K562 (cell line): ENCODE results near the gene MAD1L1. TPM values are rescaled to one million over a fixed set of nuclear protein-coding genes. Genes with fewer than 3 reads are reported as not detected.

ENCODE experiments used
- ATAC-seq: fragments of 200-7000 bp; cut with Tn5 transposase; 3 replicates; pipeline ENCODE4 v1.9.1; 2020; ENCODE audit warnings: moderate library complexity
- BruUV-seq: library from RNA; stranded (reverse); fragments of 400-500 nt; replicated peaks from 2 replicates; lab custom pipeline; 2021; lab: Mats Ljungman, UMichigan
- CTCF ChIA-PET: fragments of 300-600 bp; formaldehyde crosslinking; extraction: SDS; loops from one replicate; lab custom pipeline; 2021; ENCODE audit warnings: low intra/inter-chr PET ratio; lab: Yijun Ruan, JAX
- POLR2A ChIA-PET: fragments of 300-600, 350-650 bp; sonication (Branson Sonifier 250); formaldehyde crosslinking; extraction: SDS; loops from one replicate; lab custom pipeline; 2021; ENCODE audit warnings: antibody characterized with exemption, inconsistent platforms; lab: Yijun Ruan, JAX
- DNase-seq, 4 experiments: peaks; one replicate each; pipeline versions ENCODE4 v3.0.0 to v3.0.0-alpha.2; 2011 to 2018; ENCODE audit warnings: low spot score in 3 of 4, mixed read lengths in 3 of 4; ENCODE audit errors: extremely low read depth in 1 of 4
- FAIRE-seq: peaks from 2 replicates; lab custom pipeline; 2011; peaks lifted over from hg19 to GRCh38; lab: Jason Lieb, UNC
- H2AFZ ChIP-seq: 2 replicates; pipeline ENCODE4 v1.6.0; 2011; ENCODE audit warnings: low read depth, low read length, control low read depth, inconsistent platforms
- H3K27ac ChIP-seq: fragments of 200-600 bp; 3 replicates; pipeline ENCODE4 v1.8.0; 2011; ENCODE audit warnings: low read depth, mild to moderate bottlenecking, control low read depth, inconsistent platforms, low read length, moderate library complexity, mixed read lengths; ENCODE audit errors: extremely low read depth
- H3K27me3 ChIP-seq, 2 experiments: fragments of 300-600 bp in 1 of 2; 2 replicates in 1 of 2; 3 replicates in 1 of 2; pipeline versions ENCODE4 v1.6.0 to v1.8.0; 2011; ENCODE audit warnings: inconsistent platforms in 2 of 2, low read length in 2 of 2, mild to moderate bottlenecking in 1 of 2, mixed read lengths in 1 of 2, moderate library complexity in 1 of 2; ENCODE audit not compliant: control insufficient read depth in 2 of 2, insufficient read depth in 2 of 2
- H3K36me3 ChIP-seq: fragments of 300-600 bp; 3 replicates; pipeline ENCODE4 v1.8.0; 2011; ENCODE audit warnings: mild to moderate bottlenecking, low read length, inconsistent platforms; ENCODE audit not compliant: control insufficient read depth, insufficient read depth
- H3K4me1 ChIP-seq, 2 experiments: fragments of 200-600 bp in 1 of 2; replicated peaks in 1 of 2; 2 replicates in 1 of 2; 3 replicates in 1 of 2; pipeline versions ENCODE4 v1.5.1 to v1.8.0; 2011; ENCODE audit warnings: inconsistent platforms in 2 of 2, low read length in 2 of 2, mild to moderate bottlenecking in 1 of 2, mixed read lengths in 1 of 2, moderate library complexity in 1 of 2; ENCODE audit not compliant: control insufficient read depth in 2 of 2, insufficient read depth in 2 of 2
- H3K4me2 ChIP-seq: 2 replicates; pipeline ENCODE4 v1.6.1; 2011; ENCODE audit warnings: low read length, control low read depth, inconsistent platforms, mixed read lengths; ENCODE audit not compliant: insufficient read depth
- H3K4me3 ChIP-seq: fragments of 200-600 bp; sonication (generic), shearing (Covaris generic); 2 replicates; pipeline ENCODE4 v1.5.1; 2016; ENCODE audit warnings: control low read depth, inconsistent platforms
- H3K79me2 ChIP-seq: fragments of 200-600 bp; 3 replicates; pipeline ENCODE4 v1.8.0; 2011; ENCODE audit warnings: low read length, inconsistent platforms; ENCODE audit not compliant: control insufficient read depth, insufficient read depth
- H3K9ac ChIP-seq, 2 experiments: 2 replicates each; pipeline versions ENCODE4 v1.6.0 to v1.6.1; 2011; ENCODE audit warnings: low read depth in 2 of 2, low read length in 2 of 2, control low read depth in 1 of 2, inconsistent platforms in 1 of 2, mild to moderate bottlenecking in 1 of 2, mixed read lengths in 1 of 2; ENCODE audit not compliant: insufficient read depth in 1 of 2
- H3K9me1 ChIP-seq: one replicate; pipeline ENCODE4 v1.6.0; 2011; ENCODE audit warnings: inconsistent platforms, mild to moderate bottlenecking, low read length, moderate library complexity; ENCODE audit not compliant: control insufficient read depth, insufficient read depth
- H3K9me3 ChIP-seq: replicated peaks from 2 replicates; pipeline ENCODE4 v1.5.1; 2011; ENCODE audit warnings: low read depth, low read length, inconsistent platforms; ENCODE audit not compliant: control insufficient read depth, insufficient read depth
- H4K20me1 ChIP-seq: replicated peaks from 2 replicates; pipeline ENCODE4 v1.6.1; 2011; ENCODE audit warnings: low read length, inconsistent platforms, mixed read lengths; ENCODE audit not compliant: control insufficient read depth, insufficient read depth
- CBFA2T3 ChIP-seq: fragments of 450-650 bp; IDR thresholded peaks from 2 replicates; pipeline ENCODE4 v1.6.1; 2017
- GTF3C2 ChIP-seq: IDR thresholded peaks from 3 replicates; pipeline ENCODE4 v1.6.1; 2011; ENCODE audit warnings: borderline replicate concordance, mild to moderate bottlenecking, moderate library complexity; ENCODE audit not compliant: insufficient read length; ENCODE audit errors: extremely low read depth
- PHB2 ChIP-seq: fragments of 450-650 bp; IDR thresholded peaks from 2 replicates; pipeline ENCODE4 v1.6.1; 2017; ENCODE audit warnings: low read depth
- ZFX ChIP-seq: sonication (generic); formaldehyde crosslinking; IDR thresholded peaks from 2 replicates; pipeline ENCODE4 v1.8.0; 2022; ENCODE audit warnings: mild to moderate bottlenecking, missing genetic modification reagents, moderate library complexity
- ZNF444 ChIP-seq: fragments of 250-450 bp; sonication (Bioruptor Pico); IDR thresholded peaks from 2 replicates; pipeline ENCODE4 v1.4.0; 2020; ENCODE audit warnings: mild to moderate bottlenecking, moderate library complexity
- ZNF764 ChIP-seq: fragments of 250-450 bp; sonication (Bioruptor Pico); IDR thresholded peaks from 2 replicates; pipeline ENCODE4 v1.4.0; 2020; ENCODE audit warnings: low read depth, mild to moderate bottlenecking, moderate library complexity
- WGBS: fragments of 100-300 bp; shearing (Covaris generic); methylation state at CpG from one replicate; pipeline ENCODE4 v1.1.6; 2016; ENCODE audit warnings: low coverage, mixed read lengths; ENCODE audit not compliant: insufficient coverage; ENCODE audit errors: missing lambda C conversion rate; 5-methylcytosine and 5-hydroxymethylcytosine counted together
- in situ Hi-C: fragments of 300-500 bp; cut with MboI; formaldehyde crosslinking; loops from 4 replicates; pipeline ENCODE4 v1.15.0; 2018; ENCODE audit warnings: inconsistent platforms, mixed read lengths
- intact Hi-C: fragments of 100-400 bp; cut with micrococcal nuclease; formaldehyde crosslinking; loops from 2 replicates; pipeline ENCODE4 v1.14.2; 2022
- polyA plus RNA-seq, 8 experiments: library from polyadenylated mRNA; depleted of rRNA in 4 of 8; stranded (reverse) in 5 of 8; unstranded in 3 of 8; fragments of >200 nt; fragmentation: Nextera tagmentation in 2 of 8; fragmentation: Illumina TruSeq in 1 of 8; extraction: Ambion mirVana in 2 of 8; extraction: Trizol in 1 of 8; gene quantifications; 2 replicates each; pipeline versions ENCODE4 v1.2.1 to v1.2.3, GENCODE V29; 2011 to 2014; ENCODE audit warnings: inconsistent platforms in 1 of 8, missing spikeins in 1 of 8
- total RNA-seq, 7 experiments: library from RNA; depleted of rRNA in 6 of 7; stranded (reverse); fragments of >200 nt in 6 of 7; fragmentation: Illumina TruSeq in 2 of 7; extraction: Trizol in 2 of 7; gene quantifications; 2 replicates each; pipeline versions ENCODE4 v1.2.1 to v1.2.3, GENCODE V29; 2011 to 2021; ENCODE audit warnings: low replicate concordance in 1 of 7

Gene MAD1L1
- total and polyA plus RNA-seq, 9 of the 15 experiments (the other 6 are each of a cell fraction or from before 2014, with no cell fraction given), result 1.7 to 89.7 (median 18.0) TPM

- Histone ChIP-seq H2AFZ (no peak overlapping the region), H3K79me2 (peaks cover under 1% of the 10 kb centered on the region; the same call in 1 of the 3 replicates), H3K9me1 (no peaks in the 10 kb centered on the region), H3K4me3 (no peak overlapping the region), H3K27me3 (no peaks in the 10 kb centered on the region), H3K9me3 (no peaks in the 10 kb centered on the region), H4K20me1 (peaks cover 11% of the 10 kb centered on the region), H3K4me1 (peaks cover 0 to 17% of the 10 kb centered on the region in 2 experiments; a peak in 2 of 5 replicates), H3K4me2 (no peak overlapping the region), H3K36me3 (peaks cover 43% of the 10 kb centered on the region; the same call in 2 of the 3 replicates), H3K27ac (no peak overlapping the region), H3K9ac (peak overlapping the region in 1 of 2 experiments; percentile 28; a peak in 2 of 4 replicates)
- in situ Hi-C loops (no loop called here), intact Hi-C loops (no loop called here)
- DNase-seq (no peak), ATAC-seq (no peak), FAIRE-seq (no peak)
- 92% methylated on average over 5 of the region's 7 CpGs for WGBS
- ChIA-PET POLR2A (interaction anchor here (1.0 to 1.2 kb wide), 2 partner anchors 26 kb away, joined by 4 to 6 read pairs; no protein-coding TSS in a partner anchor), CTCF (no interaction called here)
- BruUV-seq, result no TSS peak
- TF ChIP-seq GTF3C2 (no peak), PHB2 (no peak), ZNF444 (CRISPR knock-in tag) (no peak), CBFA2T3 (no peak), ZNF764 (no peak), ZFX (CRISPR knock-in tag) (no peak)
These were observed 41.9 kb upstream of the MAD1L1 start for GRCh38 chr7:2274666-2275065.
